ENCODE measurements around the gene VASH2.

- TF ChIP-seq POLR2AphosphoS5 (IDR thresholded peaks at IDR 0.05), result no peak
- no peak for TF ChIP-seq EZH2 (IDR thresholded peaks at IDR 0.05; ENCODE audit: borderline replicate concordance, insufficient read depth, low read length, poor library complexity, severe bottlenecking)
These were observed 64.3 kb downstream of the VASH2 start for GRCh38 chr1:213014642-213015041.
